IMR-90 (cell line): Measurements from ENCODE around the gene CPEB2. TPM values are rescaled to one million over a fixed set of nuclear protein-coding genes. Genes with fewer than 3 reads are reported as not detected.
A peak's percentile ranks its signal among the peaks of the same experiment; 100 is the strongest.

ENCODE experiments used
- ATAC-seq: fragments of 200-7000 bp; cut with Tn5 transposase; 2 replicates; pipeline ENCODE4 v1.9.1; 2020; ENCODE audit warnings: low read depth, mild to moderate bottlenecking, moderate library complexity
- BruUV-seq: library from RNA; stranded (reverse); fragments of 400-500 nt; replicated peaks from 2 replicates; lab custom pipeline; 2021; lab: Mats Ljungman, UMichigan
- CTCF ChIA-PET: fragments of 300-600 bp; formaldehyde crosslinking; extraction: SDS; loops from one replicate; lab custom pipeline; 2021; ENCODE audit warnings: antibody characterized with exemption; lab: Yijun Ruan, JAX
- POLR2A ChIA-PET: fragments of 300-600 bp; sonication (Branson Sonifier 250); formaldehyde crosslinking; loops from one replicate; lab custom pipeline; 2022; ENCODE audit warnings: antibody characterized with exemption; ENCODE audit not compliant: unreplicated experiment; lab: Charles Lee
- DNase-seq: peaks from one replicate; pipeline ENCODE4 v3.0.0; 2013
- H2AFZ ChIP-seq: replicated peaks from 2 replicates; pipeline ENCODE3; 2013; ENCODE audit warnings: low read length, mild to moderate bottlenecking; ENCODE audit not compliant: poor library complexity
- H2AK5ac ChIP-seq: 2 replicates; pipeline ENCODE4 v1.6.1; 2013; ENCODE audit warnings: low read depth, low read length, inconsistent platforms
- H2AK9ac ChIP-seq: replicated peaks from 2 replicates; pipeline ENCODE3; 2013; ENCODE audit warnings: mild to moderate bottlenecking, low read depth, low read length, moderate library complexity; ENCODE audit not compliant: poor library complexity
- H2BK120ac ChIP-seq: 2 replicates; pipeline ENCODE4 v1.6.1; 2013; ENCODE audit warnings: low read depth, low read length, inconsistent platforms
- H2BK15ac ChIP-seq: 3 replicates; pipeline ENCODE4 v1.6.1; 2013; ENCODE audit warnings: low read depth, low read length, inconsistent platforms
- H2BK20ac ChIP-seq: 2 replicates; pipeline ENCODE4 v1.6.1; 2013; ENCODE audit warnings: low read depth, mild to moderate bottlenecking, inconsistent platforms, low read length, moderate library complexity
- H2BK5ac ChIP-seq: 2 replicates; pipeline ENCODE4 v1.6.1; 2013; ENCODE audit warnings: mild to moderate bottlenecking, low read depth, low read length, inconsistent platforms; ENCODE audit not compliant: poor library complexity, severe bottlenecking
- H3K14ac ChIP-seq: replicated peaks from 2 replicates; pipeline ENCODE4 v1.6.1; 2013; ENCODE audit warnings: low read depth, low read length, inconsistent platforms
- H3K18ac ChIP-seq: 2 replicates; pipeline ENCODE4 v1.6.1; 2013; ENCODE audit warnings: low read depth, low read length, control low read depth
- H3K23ac ChIP-seq: 2 replicates; pipeline ENCODE4 v1.6.1; 2013; ENCODE audit warnings: low read depth, low read length, inconsistent platforms
- H3K27ac ChIP-seq: 2 replicates; pipeline ENCODE4 v1.5.1; 2013; ENCODE audit warnings: mild to moderate bottlenecking, control low read depth, low read length; ENCODE audit not compliant: insufficient read depth
- H3K27me3 ChIP-seq: 2 replicates; pipeline ENCODE4 v1.6.1; 2013; ENCODE audit warnings: low read length; ENCODE audit not compliant: control insufficient read depth, insufficient read depth
- H3K36me3 ChIP-seq: 2 replicates; pipeline ENCODE4 v1.6.1; 2013; ENCODE audit warnings: low read length, mixed read lengths; ENCODE audit not compliant: control insufficient read depth, insufficient read depth
- H3K4ac ChIP-seq: 2 replicates; pipeline ENCODE4 v1.6.1; 2013; ENCODE audit warnings: low read depth, low read length, inconsistent platforms
- H3K4me1 ChIP-seq: 2 replicates; pipeline ENCODE4 v1.6.1; 2013; ENCODE audit warnings: low read length, mixed read lengths; ENCODE audit not compliant: control insufficient read depth, insufficient read depth
- H3K4me2 ChIP-seq: 2 replicates; pipeline ENCODE4 v1.6.1; 2013; ENCODE audit warnings: low read depth, mild to moderate bottlenecking, control low read depth, low read length, moderate library complexity
- H3K4me3 ChIP-seq: 2 replicates; pipeline ENCODE4 v1.5.1; 2013; ENCODE audit warnings: low read depth, mild to moderate bottlenecking, control low read depth, low read length, moderate library complexity; ENCODE audit not compliant: insufficient read depth
- H3K56ac ChIP-seq: 2 replicates; pipeline ENCODE4 v1.6.1; 2013; ENCODE audit warnings: low read length, inconsistent platforms; ENCODE audit not compliant: insufficient read depth; ENCODE audit errors: extremely low read depth
- H3K79me1 ChIP-seq, 2 experiments: 2 replicates each; pipeline ENCODE4 v1.6.1; 2013; ENCODE audit warnings: low read length in 2 of 2, inconsistent platforms in 1 of 2, low read depth in 1 of 2
- H3K9ac ChIP-seq: 2 replicates; pipeline ENCODE4 v1.6.1; 2013; ENCODE audit warnings: low read depth, low read length, control low read depth
- H3K9me1 ChIP-seq: 2 replicates; pipeline ENCODE4 v1.6.1; 2013; ENCODE audit warnings: low read length, inconsistent platforms; ENCODE audit not compliant: insufficient read depth
- H3K9me3 ChIP-seq: 2 replicates; pipeline ENCODE4 v1.6.1; 2013; ENCODE audit warnings: low read length; ENCODE audit not compliant: control insufficient read depth, insufficient read depth
- H4K20me1 ChIP-seq: 2 replicates; pipeline ENCODE4 v1.6.1; 2013; ENCODE audit warnings: low read length, inconsistent platforms; ENCODE audit not compliant: insufficient read depth
- H4K5ac ChIP-seq: 2 replicates; pipeline ENCODE4 v1.6.1; 2013; ENCODE audit warnings: mild to moderate bottlenecking, low read depth, low read length, control low read depth
- H4K8ac ChIP-seq, 2 experiments: 2 replicates each; pipeline ENCODE4 v1.6.1; 2013; ENCODE audit warnings: low read depth in 2 of 2, low read length in 2 of 2, control low read depth in 1 of 2, inconsistent platforms in 1 of 2
- H4K91ac ChIP-seq: 2 replicates; pipeline ENCODE4 v1.6.1; 2013; ENCODE audit warnings: low read depth, low read length, inconsistent platforms; ENCODE audit not compliant: insufficient read depth
- BHLHE40 ChIP-seq: fragments of 150-350 bp; IDR thresholded peaks from 2 replicates; pipeline ENCODE4 v1.6.1; 2016; ENCODE audit warnings: mild to moderate bottlenecking, low read depth, low read length
- CEBPB ChIP-seq: IDR thresholded peaks from 2 replicates; pipeline ENCODE4 v1.6.1; 2012; ENCODE audit warnings: low read depth, low read length, improper control_type of control experiment
- CHD1 ChIP-seq: IDR thresholded peaks from 2 replicates; pipeline ENCODE4 v1.6.1; 2012; ENCODE audit warnings: low read depth, low read length, improper control_type of control experiment
- FOS ChIP-seq: fragments of 150-350 bp; IDR thresholded peaks from 2 replicates; pipeline ENCODE4 v1.6.1; 2016; ENCODE audit warnings: low read depth, low read length
- MAFK ChIP-seq: IDR thresholded peaks from 2 replicates; pipeline ENCODE4 v1.6.1; 2012; ENCODE audit warnings: low read depth, low read length, improper control_type of control experiment
- MAZ ChIP-seq: IDR thresholded peaks from 2 replicates; pipeline ENCODE4 v1.6.1; 2012; ENCODE audit warnings: low read depth, mild to moderate bottlenecking, low read length, improper control_type of control experiment, moderate library complexity, borderline replicate concordance
- MXI1 ChIP-seq: IDR thresholded peaks from 2 replicates; pipeline ENCODE4 v1.6.1; 2012; ENCODE audit warnings: low read depth, mild to moderate bottlenecking, low read length, moderate library complexity, borderline replicate concordance
- NFE2L2 ChIP-seq: fragments of 150-350 bp; IDR thresholded peaks from 2 replicates; pipeline ENCODE4 v1.6.1; 2016; ENCODE audit warnings: low read depth, mild to moderate bottlenecking, low read length
- POLR2A ChIP-seq: IDR thresholded peaks from 2 replicates; pipeline ENCODE4 v1.6.1; 2012; ENCODE audit warnings: mild to moderate bottlenecking, low read depth, low read length
- RAD21 ChIP-seq: IDR thresholded peaks from 2 replicates; pipeline ENCODE4 v1.6.1; 2012; ENCODE audit warnings: low read length, improper control_type of control experiment
- RCOR1 ChIP-seq: IDR thresholded peaks from 2 replicates; pipeline ENCODE4 v1.6.1; 2012; ENCODE audit warnings: mild to moderate bottlenecking, low read length, improper control_type of control experiment; ENCODE audit not compliant: insufficient replicate concordance
- RFX5 ChIP-seq: IDR thresholded peaks from 2 replicates; pipeline ENCODE4 v1.8.0; 2012; ENCODE audit warnings: low read depth, mild to moderate bottlenecking, low read length, moderate library complexity
- SMC3 ChIP-seq: fragments of 150-350 bp; IDR thresholded peaks from 2 replicates; pipeline ENCODE4 v1.6.1; 2016; ENCODE audit warnings: low read depth, mild to moderate bottlenecking, antibody characterized with exemption, low read length, moderate library complexity
- WGBS, 2 experiments: methylation state at CpG; one replicate each; pipeline versions ENCODE4 v1.1.5 to v1.1.7; 2013; ENCODE audit warnings: missing lambda C conversion rate in 2 of 2; ENCODE audit not compliant: insufficient read length in 1 of 2; ENCODE audit errors: extremely low coverage in 2 of 2; 5-methylcytosine and 5-hydroxymethylcytosine counted together
- dilution Hi-C: fragments of 300-500 bp; cut with HindIII; formaldehyde crosslinking; loops from one replicate; pipeline ENCODE4 v1.14.3; 2018; ENCODE audit warnings: low sequenced_read_pairs; ENCODE audit not compliant: unreplicated experiment
- in situ Hi-C: fragments of 300-500 bp; cut with MboI; formaldehyde crosslinking; loops from 3 replicates; pipeline ENCODE4 v1.14.3; 2019; ENCODE audit warnings: low sequenced_read_pairs, inconsistent platforms, mixed read lengths
- intact Hi-C: fragments of 100-400 bp; cut with micrococcal nuclease; formaldehyde crosslinking; loops from 2 replicates; pipeline ENCODE4 v1.10.0; 2022
- polyA plus RNA-seq, 3 experiments: library from polyadenylated mRNA; depleted of rRNA; stranded (reverse); fragments of >200 nt; gene quantifications; 2 replicates each; pipeline ENCODE4 v1.2.3, GENCODE V29; 2012; ENCODE audit warnings: low replicate concordance in 1 of 3
- total RNA-seq: library from RNA; depleted of rRNA; stranded (reverse); fragments of >200 nt; gene quantifications from 2 replicates; pipeline ENCODE4 v1.2.3, GENCODE V29; 2012
- TF ChIP-seq, protein P1 (sequence below): fragments of 150-350 bp; IDR thresholded peaks from 2 replicates; pipeline ENCODE4 v1.6.1; 2016; ENCODE audit warnings: low read depth, mild to moderate bottlenecking, low read length, moderate library complexity, borderline replicate concordance
- TF ChIP-seq, protein P2 (sequence below): conservative IDR thresholded peaks from 2 replicates; pipeline ENCODE4 v1.5.1; 2012; ENCODE audit warnings: mild to moderate bottlenecking, low read depth, low read length, improper control_type of control experiment
- TF ChIP-seq, protein P3 (sequence below): fragments of 150-350 bp; IDR thresholded peaks from 2 replicates; pipeline ENCODE4 v1.6.1; 2017; ENCODE audit warnings: mild to moderate bottlenecking, antibody characterized with exemption, low read length, low read depth

The CPEB2 gene
- total and polyA plus RNA-seq, 2 of the 4 experiments (the other 2 are of a cell fraction), result 10.6 to 12.0 TPM

DNA sequence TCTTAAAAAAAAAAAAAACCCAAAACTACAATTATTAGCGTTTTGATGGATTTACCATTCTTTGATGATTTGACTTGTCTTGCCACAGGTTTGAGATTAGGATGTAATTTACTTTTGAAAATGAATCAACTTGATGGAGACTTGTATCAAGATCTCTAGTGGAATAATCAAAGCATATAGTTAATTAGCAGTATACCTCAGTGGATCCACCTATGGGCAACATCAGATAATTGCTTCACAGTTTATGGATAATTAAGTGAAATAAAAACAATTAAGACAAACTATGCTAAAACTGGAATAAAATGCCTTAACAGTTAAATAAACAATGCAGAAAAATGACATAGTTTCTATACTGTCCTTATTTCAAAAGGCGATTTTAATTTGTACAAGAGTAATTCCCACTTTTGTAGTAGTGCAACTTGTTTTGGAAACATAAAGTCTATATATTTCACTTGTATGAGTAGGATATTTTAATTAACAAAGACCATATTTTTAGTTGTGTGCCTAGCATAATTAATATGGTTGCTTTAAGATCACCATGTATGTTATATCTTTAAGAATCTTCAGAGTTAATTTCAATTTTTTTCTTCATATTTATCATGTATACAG lies 4.2 kb downstream of the CPEB2 start:
- Histone ChIP-seq H3K9ac (no peak overlapping the region; the same call in 1 of the 2 replicates), H3K18ac (no peak overlapping the region), H4K5ac (no peak overlapping the region), H3K4me1 (no peaks in the 10 kb centered on the region), H3K27me3 (no peaks in the 10 kb centered on the region), H3K23ac (no peak overlapping the region), H3K14ac (no peak overlapping the region), H2BK20ac (no peak overlapping the region), H3K9me1 (no peaks in the 10 kb centered on the region), H2AFZ (no peak overlapping the region), H4K8ac (no peak overlapping the region), H3K56ac (no peak overlapping the region), H2AK5ac (no peak overlapping the region), H3K9me3 (no peaks in the 10 kb centered on the region), H3K4me3 (peak overlapping the region; percentile 69; the same call in 1 of the 2 replicates), H4K91ac (no peak overlapping the region), H2BK120ac (no peak overlapping the region), H3K36me3 (peaks cover 12% of the 10 kb centered on the region), H4K20me1 (peaks cover 24% of the 10 kb centered on the region), H3K79me1 (peaks cover 0 to 24% of the 10 kb centered on the region in 2 experiments), H3K4ac (no peak overlapping the region), H2BK5ac (no peak overlapping the region), H2AK9ac (no peak overlapping the region), H2BK15ac (no peak overlapping the region), H3K27ac (no peak overlapping the region), H3K4me2 (peak overlapping the region; percentile 90)
- ATAC-seq (no peak), DNase-seq (peak; percentile 18)
- BruUV-seq, result no TSS peak
- intact Hi-C loops, result no loop called here
- TF ChIP-seq FOS, result no peak
- TF ChIP-seq, protein P1, sequence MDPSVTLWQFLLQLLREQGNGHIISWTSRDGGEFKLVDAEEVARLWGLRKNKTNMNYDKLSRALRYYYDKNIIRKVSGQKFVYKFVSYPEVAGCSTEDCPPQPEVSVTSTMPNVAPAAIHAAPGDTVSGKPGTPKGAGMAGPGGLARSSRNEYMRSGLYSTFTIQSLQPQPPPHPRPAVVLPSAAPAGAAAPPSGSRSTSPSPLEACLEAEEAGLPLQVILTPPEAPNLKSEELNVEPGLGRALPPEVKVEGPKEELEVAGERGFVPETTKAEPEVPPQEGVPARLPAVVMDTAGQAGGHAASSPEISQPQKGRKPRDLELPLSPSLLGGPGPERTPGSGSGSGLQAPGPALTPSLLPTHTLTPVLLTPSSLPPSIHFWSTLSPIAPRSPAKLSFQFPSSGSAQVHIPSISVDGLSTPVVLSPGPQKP, result no peak
- TF ChIP-seq POLR2A, result no peak
- TF ChIP-seq CHD1, result no peak
- TF ChIP-seq, protein P2, sequence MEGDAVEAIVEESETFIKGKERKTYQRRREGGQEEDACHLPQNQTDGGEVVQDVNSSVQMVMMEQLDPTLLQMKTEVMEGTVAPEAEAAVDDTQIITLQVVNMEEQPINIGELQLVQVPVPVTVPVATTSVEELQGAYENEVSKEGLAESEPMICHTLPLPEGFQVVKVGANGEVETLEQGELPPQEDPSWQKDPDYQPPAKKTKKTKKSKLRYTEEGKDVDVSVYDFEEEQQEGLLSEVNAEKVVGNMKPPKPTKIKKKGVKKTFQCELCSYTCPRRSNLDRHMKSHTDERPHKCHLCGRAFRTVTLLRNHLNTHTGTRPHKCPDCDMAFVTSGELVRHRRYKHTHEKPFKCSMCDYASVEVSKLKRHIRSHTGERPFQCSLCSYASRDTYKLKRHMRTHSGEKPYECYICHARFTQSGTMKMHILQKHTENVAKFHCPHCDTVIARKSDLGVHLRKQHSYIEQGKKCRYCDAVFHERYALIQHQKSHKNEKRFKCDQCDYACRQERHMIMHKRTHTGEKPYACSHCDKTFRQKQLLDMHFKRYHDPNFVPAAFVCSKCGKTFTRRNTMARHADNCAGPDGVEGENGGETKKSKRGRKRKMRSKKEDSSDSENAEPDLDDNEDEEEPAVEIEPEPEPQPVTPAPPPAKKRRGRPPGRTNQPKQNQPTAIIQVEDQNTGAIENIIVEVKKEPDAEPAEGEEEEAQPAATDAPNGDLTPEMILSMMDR, result peak; percentile 42
- TF ChIP-seq CEBPB, result no peak
- TF ChIP-seq RFX5, result no peak
- no peak for TF ChIP-seq MXI1
- TF ChIP-seq RAD21, result peak; percentile 29
- no peak for TF ChIP-seq MAZ
- no peak for TF ChIP-seq RCOR1
- TF ChIP-seq SMC3, result peak; percentile 24; the same call in 1 of the 2 replicates
- TF ChIP-seq, protein P3, sequence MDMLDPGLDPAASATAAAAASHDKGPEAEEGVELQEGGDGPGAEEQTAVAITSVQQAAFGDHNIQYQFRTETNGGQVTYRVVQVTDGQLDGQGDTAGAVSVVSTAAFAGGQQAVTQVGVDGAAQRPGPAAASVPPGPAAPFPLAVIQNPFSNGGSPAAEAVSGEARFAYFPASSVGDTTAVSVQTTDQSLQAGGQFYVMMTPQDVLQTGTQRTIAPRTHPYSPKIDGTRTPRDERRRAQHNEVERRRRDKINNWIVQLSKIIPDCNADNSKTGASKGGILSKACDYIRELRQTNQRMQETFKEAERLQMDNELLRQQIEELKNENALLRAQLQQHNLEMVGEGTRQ, result no peak
- no peak for TF ChIP-seq NFE2L2
- no peak for TF ChIP-seq BHLHE40
- TF ChIP-seq MAFK, result no peak
- POLR2A ChIA-PET, result no interaction called here
- dilution Hi-C loops, result no loop called here
- CTCF ChIA-PET, result no interaction called here
- in situ Hi-C loops, result loop anchor here (10.0 to 25.0 kb wide), 4 partner anchors 681 to 1352 kb away; partner anchors contain the start of gene FAM200B
- WGBS, 2 experiments, result no CpG with 5 or more reads among the region's 2 CpGs
